ENCODE data around the gene MANBA. TPM values are rescaled to one million over a fixed set of nuclear protein-coding genes. Genes with fewer than 3 reads are reported as not detected.
A peak's percentile ranks its signal among the peaks of the same experiment; 100 is the strongest.

The MANBA gene
- 46.7 TPM for total RNA-seq (ENCODE audit: insufficient read depth, low replicate concordance)

DNA sequence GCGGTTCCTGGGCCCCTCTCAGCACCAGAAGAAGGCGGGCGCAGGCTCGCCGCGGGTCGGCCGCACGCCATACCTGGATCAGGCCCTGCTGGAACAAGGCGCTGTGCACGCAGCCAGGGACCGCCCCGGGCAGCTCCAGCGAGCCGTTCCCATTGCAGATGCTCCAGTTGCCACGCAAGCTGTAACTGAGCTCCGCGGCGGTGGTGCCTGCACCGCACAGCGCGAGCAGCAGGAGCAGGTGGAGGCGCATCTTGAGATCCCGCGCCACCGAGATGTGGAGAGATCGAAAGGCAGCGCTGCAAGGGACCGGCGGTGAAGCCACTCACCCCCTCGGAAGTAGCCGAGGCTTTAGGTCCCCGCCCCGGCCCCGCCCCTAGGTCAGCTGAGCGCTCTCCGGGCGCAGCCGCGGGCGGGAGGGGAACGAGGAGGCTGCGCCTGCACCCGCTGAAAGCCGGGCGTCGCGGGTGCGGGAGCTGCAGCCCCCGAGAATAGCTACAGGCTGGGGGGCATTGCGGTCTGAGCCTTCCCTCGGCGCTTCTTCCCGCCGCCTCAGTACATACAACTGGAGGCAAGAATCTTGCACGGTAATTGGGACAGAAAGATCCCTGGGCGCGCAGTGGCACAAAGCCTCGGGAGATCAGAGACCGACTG is at the start of gene MANBA:
Gene MANBA, minus strand, starts transcription at position 324 of the 651 bp plus-strand sequence. Its CDS starts 74 bp downstream, at position 250.
- peak; percentile 91 for DNase-seq (ENCODE audit: low spot score)

DNA sequence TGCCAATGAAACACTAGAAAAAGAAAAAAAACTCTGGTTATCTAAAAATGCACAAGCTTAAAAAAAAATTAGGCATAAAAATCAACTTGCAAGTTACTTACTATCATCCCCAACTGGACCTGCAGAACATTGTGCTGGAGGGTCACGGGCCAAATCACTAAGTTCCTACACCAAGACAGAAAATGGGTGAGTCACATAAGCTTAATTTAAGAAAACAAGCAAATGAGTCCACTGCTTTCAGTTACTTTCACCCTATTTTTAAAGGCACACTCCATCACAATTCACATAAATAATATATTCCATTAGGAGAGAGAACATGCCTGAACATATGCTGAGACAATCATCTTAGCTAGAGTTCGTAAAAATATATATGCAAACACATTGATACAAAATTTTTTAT is 48.9 kb upstream of the MANBA start:
- DNase-seq (ENCODE audit: low spot score), result no peak

DNA sequence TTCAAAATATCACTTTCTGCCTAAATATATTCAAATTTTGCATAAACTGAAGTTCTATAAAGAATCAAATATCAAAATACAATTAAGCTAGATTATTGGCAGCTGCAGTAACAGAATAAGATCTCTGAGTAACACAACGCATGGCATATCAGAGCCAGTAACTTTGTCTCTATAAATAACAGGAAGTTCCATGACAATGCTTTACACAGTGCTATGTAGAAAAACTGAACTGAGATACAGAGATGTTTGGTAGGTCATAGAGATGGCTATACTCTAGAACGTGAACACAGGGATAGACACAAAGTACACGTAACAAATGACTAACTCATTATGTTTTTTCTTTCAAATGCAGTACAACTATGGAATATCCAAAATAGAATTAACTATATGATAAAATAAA is 48.4 kb upstream of the MANBA start:
- no peak for DNase-seq (ENCODE audit: low spot score)

DNA sequence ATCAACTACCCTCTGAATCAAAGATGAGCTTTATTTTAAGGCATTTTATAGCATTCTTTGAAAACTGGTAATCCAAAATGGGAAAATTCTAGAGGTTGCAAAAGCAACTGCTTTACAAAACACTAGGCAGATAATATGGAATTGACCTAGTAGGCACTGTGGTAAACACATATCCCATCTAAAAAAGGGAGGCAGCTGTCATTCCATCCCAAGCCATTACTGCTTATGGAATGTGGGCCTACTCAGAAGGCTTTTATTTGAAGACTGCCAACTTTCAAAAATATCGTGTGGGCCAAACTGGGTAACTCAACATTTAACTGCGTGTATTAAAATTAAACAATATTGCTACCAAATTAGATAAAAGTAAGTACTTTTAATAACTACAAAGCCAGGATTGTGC is 47.2 kb upstream of the MANBA start:
- no peak for DNase-seq (ENCODE audit: low spot score)

DNA sequence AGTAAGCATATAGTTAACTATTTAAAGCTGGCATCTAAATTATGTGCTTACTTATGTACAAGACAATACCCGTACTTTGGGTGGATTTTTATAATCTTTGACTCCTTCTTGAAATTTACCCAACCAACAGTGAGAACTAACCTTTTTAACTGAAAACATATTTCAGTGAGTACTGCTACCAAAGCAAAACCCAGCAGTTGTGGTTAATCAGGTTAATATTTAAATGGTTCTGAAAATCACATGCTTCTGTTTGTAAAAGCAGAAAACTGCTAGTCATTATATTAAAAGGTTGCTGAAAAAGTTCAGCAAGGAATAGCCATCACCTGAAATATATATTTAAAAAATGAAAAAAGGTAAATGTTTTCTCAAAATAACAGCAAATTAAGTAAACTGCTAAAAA is 46.6 kb upstream of the MANBA start:
- DNase-seq (ENCODE audit: low spot score), result no peak

GRCh38 chr4:102799816-102800215 is 39.0 kb upstream of the MANBA start:
- no peak for DNase-seq (ENCODE audit: low spot score)

DNA sequence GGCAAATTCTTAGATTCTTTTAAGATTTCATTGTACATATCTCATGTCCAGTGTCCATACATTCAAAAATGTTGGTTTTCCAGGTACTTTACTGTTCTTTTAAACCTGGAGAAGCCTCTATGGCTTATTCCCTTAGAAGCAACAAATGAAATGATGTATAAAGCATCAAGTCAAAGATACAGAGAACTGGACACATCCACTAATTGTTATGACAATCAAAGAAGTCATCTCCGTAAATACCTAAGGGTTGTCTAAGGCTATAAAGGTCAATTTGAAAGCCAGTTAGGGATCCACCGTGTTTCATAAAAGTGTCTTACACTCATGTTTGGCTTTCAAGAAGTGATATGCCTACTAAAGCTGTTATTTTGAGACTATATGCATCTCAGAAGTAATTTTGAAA is 34.2 kb upstream of the MANBA start:
- DNase-seq (ENCODE audit: low spot score), result no peak

DNA sequence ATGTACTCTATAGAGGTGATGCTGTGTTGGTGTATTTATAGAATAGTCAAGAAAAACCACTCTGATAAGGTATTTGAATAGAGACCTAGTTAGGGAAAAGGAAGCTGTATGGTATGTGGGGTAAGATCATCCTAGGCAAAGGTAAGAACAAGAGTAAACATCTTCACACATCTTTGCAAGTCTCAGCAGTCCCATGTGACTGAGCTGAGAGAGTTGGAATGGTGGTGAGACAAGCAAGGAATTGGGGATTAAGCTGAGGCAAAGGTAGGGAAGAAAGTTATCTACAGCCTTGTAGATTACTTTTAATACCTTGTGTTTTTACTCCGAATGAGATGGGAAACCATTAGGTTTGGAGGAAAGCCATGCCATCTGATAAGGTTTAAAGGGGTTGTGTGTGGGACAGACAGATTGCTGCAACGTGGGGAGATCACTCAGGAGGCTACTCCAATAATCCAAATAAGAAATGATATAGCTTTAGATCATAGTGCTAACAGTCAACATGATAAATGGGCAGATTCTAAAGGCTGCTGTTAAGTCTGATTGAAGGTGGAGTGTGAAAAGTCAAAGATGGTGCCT is 31.7 kb upstream of the MANBA start:
- no peak for DNase-seq (ENCODE audit: low spot score)

GRCh38 chr4:102791318-102791835 is 30.6 kb upstream of the MANBA start:
- DNase-seq (ENCODE audit: low spot score), result no peak

GRCh38 chr4:102789317-102789717 is 28.5 kb upstream of the MANBA start:
- DNase-seq (ENCODE audit: low spot score), result no peak

DNA sequence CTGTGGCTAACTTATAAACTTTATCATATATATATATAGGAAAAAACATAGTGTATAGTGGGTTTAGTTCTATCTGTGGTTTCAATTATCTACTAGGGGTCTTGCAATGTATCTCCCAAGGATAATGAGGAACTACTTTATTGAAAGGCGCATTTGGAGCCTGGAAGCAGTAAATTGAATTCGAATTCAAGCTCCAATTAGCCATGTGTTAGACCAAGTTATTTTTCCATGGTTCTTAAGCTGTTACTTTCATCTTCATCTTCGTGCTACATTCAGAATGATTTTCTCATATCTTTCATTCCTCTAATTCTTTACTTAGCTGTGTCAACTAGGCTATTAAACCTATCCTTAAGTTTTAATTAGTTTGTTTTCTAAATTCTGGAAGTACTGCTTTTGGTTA is 27.2 kb upstream of the MANBA start:
- no peak for DNase-seq (ENCODE audit: low spot score)

DNA sequence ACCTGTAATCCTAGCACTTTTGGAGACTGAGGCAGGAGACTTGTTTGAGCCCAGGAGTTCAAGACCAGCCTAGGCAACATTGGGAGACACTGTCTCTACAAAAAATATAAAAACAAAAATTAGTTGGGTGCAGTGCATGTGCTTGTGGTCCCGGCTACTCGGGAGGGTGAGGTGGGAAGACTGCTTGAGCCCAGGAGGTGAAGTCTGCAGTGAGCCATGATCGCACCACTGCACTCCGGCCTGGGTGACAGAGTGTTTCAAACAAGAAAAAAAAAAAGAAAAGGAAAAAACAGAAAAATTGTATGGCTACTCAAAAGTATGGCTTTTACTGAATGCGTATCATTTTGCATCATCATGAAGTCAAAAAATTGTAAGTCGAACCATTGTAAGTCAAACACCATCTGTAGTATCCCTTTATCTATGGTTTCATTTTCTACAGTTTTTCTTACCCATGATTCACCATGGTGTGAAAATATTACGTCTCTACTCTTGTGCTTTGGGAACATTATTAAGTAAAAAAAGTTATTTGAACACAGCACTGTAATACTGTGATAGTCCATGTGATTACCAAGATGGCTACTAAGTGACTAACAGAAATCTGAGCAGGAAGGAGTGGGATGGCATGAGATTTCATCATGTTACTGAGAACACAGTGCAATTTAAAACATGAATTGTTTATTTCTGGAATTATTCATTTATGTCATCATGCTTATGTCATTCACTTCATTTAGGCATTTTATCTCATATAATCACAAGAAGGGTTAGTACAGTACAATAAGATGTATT is 26.5 kb upstream of the MANBA start:
- no peak for DNase-seq (ENCODE audit: low spot score)

DNA sequence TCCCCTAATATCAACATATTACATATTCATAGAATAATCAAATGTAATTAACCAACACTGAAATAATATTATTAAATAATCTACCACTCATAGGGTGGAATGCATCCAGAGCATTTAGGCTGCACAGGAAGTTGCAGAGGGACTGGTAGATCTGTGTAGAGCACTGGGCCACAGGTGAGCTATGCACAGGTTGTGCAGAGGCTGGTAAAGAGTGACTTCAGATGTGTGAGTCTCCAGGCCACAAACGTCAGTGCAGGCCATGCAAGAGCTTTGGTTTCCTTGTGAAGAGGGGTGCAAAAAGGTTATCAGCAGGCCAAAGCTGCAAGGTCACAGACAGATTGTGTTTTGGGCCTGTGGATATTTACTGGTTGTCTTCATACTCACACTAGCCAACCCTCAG is 25.5 kb upstream of the MANBA start:
- DNase-seq (ENCODE audit: low spot score), result no peak

DNA sequence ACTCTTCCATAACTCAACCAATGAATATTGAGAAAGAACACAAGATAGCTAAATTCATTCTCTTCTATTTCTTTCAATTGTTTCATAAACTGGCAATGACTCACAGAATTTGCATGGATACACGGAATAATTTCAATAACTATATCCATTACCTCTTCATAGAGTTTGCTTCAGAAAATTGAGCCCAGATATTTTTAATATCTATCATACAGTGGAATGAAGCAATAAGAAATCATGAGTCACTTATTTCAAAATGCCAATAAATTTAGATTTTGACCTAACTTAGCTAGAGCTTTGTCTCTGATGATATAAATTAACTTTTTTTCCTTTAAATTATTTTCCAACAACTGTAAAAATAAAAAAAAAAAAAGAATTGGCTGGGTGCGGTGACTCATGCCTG is 22.2 kb upstream of the MANBA start:
- no peak for DNase-seq (ENCODE audit: low spot score)

DNA sequence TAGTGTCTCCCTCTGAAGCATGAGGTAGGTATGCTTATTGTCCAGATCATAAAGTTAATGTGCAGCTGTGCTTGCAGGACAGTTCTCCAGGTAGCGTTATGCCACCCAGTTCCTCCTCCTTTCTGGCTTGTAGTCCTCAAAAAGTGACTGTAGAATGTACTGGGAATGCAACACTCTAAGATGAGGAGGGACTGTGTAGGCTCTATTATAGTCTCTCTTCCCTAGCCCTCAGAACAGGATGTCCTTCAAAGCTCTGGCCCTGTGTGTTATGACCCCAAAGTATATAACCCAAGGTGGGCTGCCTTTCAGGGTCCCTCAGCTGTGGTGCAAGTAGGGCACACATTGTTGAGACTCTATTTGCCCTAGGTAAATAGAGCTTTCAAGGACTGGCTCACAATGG is 20.8 kb upstream of the MANBA start:
- no peak for DNase-seq (ENCODE audit: low spot score)

DNA sequence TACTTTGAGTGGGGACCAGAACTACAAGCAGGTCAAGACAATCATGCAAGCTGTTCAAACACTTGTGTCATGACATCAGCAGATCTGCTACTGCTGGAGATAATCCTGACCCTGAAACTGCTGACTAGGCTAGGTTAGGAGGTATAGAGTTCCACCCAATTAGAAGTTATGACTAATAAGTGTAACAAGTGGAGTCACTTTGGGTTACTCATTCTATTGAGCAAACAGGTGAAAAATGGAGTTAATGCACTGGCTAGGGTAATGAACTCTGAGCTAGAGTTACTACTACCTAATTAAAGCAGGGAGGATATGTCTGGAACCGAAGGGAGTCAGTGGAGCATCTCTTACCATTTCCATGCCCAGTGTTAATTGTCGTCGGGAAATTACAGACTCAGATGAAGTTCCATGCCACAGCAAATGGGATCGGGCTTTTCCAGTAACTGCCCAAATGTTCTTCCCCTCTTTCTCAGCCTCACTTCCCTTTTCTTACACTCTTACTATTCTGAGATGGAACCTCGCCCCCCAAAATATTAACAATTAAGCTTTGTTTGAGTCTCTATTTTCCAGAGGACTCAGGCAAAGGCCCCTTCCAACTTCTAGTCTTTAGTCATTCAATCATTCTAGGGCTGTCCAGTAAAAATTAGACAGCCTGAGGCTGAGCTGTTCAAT is 19.8 kb upstream of the MANBA start:
- no peak for DNase-seq (ENCODE audit: low spot score)

- no peak for DNase-seq (ENCODE audit: low spot score)
Observed at GRCh38 chr4:102779204-102779603, 18.4 kb upstream of the MANBA start.

DNA sequence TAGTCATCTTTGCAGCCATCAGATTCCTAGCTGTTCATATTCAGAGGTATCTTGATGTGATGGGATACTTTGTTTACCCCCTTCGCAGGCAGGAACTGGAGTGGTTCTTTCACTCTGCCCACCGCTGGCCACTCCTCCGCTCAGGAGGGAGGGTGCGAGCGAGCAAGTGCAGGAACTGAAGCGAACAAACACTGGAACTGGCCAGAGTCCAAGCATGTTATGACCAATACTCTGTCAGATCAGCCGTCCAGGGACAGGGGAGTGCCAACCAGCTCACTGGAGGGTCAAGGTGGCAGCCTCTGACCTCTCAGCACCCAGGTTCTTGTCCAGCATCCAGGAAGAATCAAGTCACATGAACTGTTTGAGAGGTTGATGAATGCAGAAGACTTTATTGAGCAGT is 18.0 kb upstream of the MANBA start:
- DNase-seq (ENCODE audit: low spot score), result no peak

DNA sequence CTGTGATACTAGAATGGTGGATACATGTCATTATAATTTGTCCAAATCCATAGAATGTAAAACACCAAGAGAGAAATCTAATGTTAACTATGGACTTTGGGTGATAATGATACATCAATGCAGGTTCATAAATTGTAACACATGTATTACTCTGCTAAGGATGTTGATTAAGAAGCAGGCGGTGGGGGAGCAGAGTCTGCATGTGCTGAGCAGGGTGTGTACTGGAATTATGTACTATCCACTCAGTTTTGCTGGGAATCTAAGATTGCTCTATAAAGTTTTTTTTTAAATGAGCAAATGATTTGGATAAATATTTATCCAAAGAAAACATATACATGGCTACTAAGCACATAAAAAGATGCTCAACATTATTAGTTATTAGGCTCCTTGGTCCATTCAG is 15.0 kb upstream of the MANBA start:
- DNase-seq (ENCODE audit: low spot score), result no peak

GRCh38 chr4:102774254-102774653 is 13.5 kb upstream of the MANBA start:
- no peak for DNase-seq (ENCODE audit: low spot score)

GRCh38 chr4:102772738-102773340 is 12.1 kb upstream of the MANBA start:
- no peak for DNase-seq (ENCODE audit: low spot score)

DNA sequence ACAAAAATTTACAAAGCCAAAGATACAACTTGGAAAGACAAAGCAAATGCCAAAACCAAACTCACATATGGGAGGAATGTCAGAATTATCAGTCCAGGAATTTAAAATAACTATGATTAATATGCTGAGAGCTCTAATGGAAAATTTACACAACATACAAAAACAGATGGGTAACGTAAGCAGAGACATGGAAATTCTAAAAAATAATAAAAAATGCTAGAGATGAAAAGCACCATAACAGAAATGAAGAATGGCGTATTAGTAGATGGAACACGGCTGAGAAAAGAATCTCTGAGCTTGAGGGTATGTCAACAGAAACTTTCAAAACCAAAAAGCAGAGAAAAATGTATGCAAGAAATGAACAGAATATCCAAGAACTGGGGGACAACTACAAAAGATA is 4.1 kb upstream of the MANBA start:
- no peak for DNase-seq (ENCODE audit: low spot score)

Data from umbilical cord (tissue), 2 donors.